ENCODE measurements around the gene SLCO6A1. TPM values are rescaled to one million over a fixed set of nuclear protein-coding genes. Genes with fewer than 3 reads are reported as not detected.

Gene SLCO6A1
- polyA plus RNA-seq, 4 donors: not detected

DNA sequence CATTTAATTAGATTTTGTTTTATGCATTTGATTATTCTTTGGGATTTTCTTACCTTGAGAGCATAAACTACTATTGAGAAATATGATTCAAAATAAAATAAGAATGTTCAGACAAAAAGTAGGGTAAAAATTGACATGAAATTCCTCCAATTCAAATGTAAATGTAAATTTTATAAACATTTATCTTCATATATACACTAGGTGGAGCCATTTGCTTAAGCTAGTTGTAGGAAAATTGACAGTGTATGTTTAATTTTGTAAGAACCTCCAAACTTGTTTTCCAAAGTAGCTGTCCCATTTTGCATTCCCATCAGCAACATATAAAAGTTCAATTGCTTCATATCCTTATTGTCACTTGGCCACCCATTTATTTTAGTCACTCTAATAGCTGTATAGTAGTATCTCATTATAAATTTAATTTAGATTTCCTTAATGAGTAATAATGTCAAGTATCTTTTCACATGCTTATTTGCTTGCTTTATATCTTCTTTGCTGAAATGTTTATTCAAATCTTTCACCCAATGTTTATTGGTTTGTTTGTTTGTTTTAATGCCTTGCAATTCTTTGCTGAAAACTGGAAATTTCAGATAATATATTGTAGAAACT, 37.6 kb upstream of the SLCO6A1 start:
- H3K4me1 ChIP-seq (ENCODE audit: control insufficient read depth in 3 of 3, insufficient read depth in 2 of 3, low read depth in 1 of 3, low read length in 2 of 3): no peaks in the 10 kb centered on the region
- no peaks in the 10 kb centered on the region for H3K27me3 ChIP-seq (ENCODE audit: control insufficient read depth in 3 of 3, insufficient read depth in 3 of 3, low read length in 3 of 3)
- H3K4me3 ChIP-seq (ENCODE audit: low read depth in 1 of 3, low read length in 3 of 3): no peak overlapping the region
- no peaks in the 10 kb centered on the region for H3K36me3 ChIP-seq (ENCODE audit: control insufficient read depth in 3 of 3, insufficient read depth in 2 of 3, low read depth in 1 of 3, low read length in 3 of 3)
- FAIRE-seq (no peak), DNase-seq (no peak)
- peaks cover 0 to 2% of the 10 kb centered on the region in 2 donors for H3K9me3 ChIP-seq (ENCODE audit: control insufficient read depth in 2 of 2, insufficient read depth in 1 of 2, low read depth in 1 of 2, low read length in 1 of 2)
- no peak overlapping the region for H3K27ac ChIP-seq (ENCODE audit: low read depth in 1 of 3, low read length in 2 of 3)

DNA sequence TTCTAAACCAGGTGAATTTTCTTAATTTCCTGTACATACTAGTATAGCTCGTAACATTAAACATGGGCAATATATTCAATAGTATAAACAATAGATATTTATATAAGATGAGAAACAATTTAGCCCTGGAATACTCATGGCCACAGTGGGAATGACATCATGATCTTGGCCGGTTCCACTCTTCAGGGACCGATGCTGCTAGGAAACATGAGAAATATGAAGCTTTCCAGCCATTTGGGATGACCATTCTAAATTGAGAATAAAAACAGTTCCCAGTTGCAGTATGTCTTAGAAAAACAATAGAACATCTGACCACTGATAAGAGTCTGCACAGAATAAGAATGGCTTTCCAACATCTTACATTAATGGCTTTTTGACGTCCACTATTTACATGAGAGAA, 33.3 kb upstream of the SLCO6A1 start:
- WGBS, 3 donors: 65 to 88% (median 77%) methylated on average over 4 of the region's 4 CpGs
- Histone ChIP-seq H3K36me3 (ENCODE audit: control insufficient read depth in 3 of 3, insufficient read depth in 2 of 3, low read depth in 1 of 3, low read length in 3 of 3) (no peaks in the 10 kb centered on the region), H3K4me1 (ENCODE audit: control insufficient read depth in 3 of 3, insufficient read depth in 2 of 3, low read depth in 1 of 3, low read length in 2 of 3) (no peaks in the 10 kb centered on the region), H3K27me3 (ENCODE audit: control insufficient read depth in 3 of 3, insufficient read depth in 3 of 3, low read length in 3 of 3) (no peaks in the 10 kb centered on the region), H3K27ac (ENCODE audit: low read depth in 1 of 3, low read length in 2 of 3) (no peak overlapping the region), H3K9me3 (ENCODE audit: control insufficient read depth in 2 of 2, insufficient read depth in 1 of 2, low read depth in 1 of 2, low read length in 1 of 2) (no peaks in the 10 kb centered on the region), H3K4me3 (ENCODE audit: low read depth in 1 of 3, low read length in 3 of 3) (no peak overlapping the region)
- DNase-seq (no peak), FAIRE-seq (no peak)

DNA sequence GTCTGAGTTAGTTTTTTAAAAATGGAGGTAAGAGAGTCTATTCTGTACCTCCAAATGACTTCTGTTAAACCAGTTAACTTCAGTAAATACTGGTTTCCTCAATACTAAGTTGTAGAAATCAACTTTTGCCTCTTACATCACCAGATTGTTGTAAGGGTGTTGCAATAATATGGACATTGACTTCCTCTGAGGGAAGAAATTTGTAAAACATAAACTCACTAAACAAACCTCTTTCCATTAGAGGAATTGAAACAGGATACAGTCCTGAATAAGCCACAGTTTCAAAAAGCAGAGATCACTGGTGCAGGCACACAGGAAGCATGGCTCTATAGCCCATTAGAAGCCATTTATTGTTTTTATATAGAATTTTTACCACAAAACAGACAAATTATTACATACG, 32.7 kb upstream of the SLCO6A1 start:
- Histone ChIP-seq H3K27ac (ENCODE audit: low read depth in 1 of 3, low read length in 2 of 3) (no peak overlapping the region), H3K27me3 (ENCODE audit: control insufficient read depth in 3 of 3, insufficient read depth in 3 of 3, low read length in 3 of 3) (no peaks in the 10 kb centered on the region), H3K4me3 (ENCODE audit: low read depth in 1 of 3, low read length in 3 of 3) (no peak overlapping the region), H3K36me3 (ENCODE audit: control insufficient read depth in 3 of 3, insufficient read depth in 2 of 3, low read depth in 1 of 3, low read length in 3 of 3) (no peaks in the 10 kb centered on the region), H3K4me1 (ENCODE audit: control insufficient read depth in 3 of 3, insufficient read depth in 2 of 3, low read depth in 1 of 3, low read length in 2 of 3) (no peaks in the 10 kb centered on the region), H3K9me3 (ENCODE audit: control insufficient read depth in 2 of 2, insufficient read depth in 1 of 2, low read depth in 1 of 2, low read length in 1 of 2) (no peaks in the 10 kb centered on the region)
- FAIRE-seq (no peak), DNase-seq (peak in 1 of 2 donors; percentile 14)
- 81 to 91% (median 88%) methylated on average over 1 of the region's 1 CpG for WGBS, 3 donors

DNA sequence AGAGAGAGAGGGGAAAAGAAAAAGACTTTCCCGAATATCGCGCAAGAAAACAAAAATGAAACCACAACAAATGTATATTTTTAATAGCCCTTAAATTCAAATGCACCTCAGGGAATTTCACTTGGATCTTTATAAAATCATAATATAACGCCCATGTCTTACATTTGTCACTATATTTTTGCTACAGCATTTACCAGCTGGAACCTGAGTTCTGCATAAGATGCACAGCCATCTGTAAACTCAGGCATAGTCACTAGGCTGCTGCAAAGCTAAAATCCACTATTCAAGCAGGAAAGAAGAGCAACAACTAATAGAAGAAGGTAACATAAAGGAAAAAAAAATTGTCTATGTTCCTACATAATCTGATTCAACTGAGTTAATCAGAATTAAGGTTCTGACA, 30.6 kb upstream of the SLCO6A1 start:
- no peaks in the 10 kb centered on the region for H3K9me3 ChIP-seq (ENCODE audit: control insufficient read depth in 2 of 2, insufficient read depth in 1 of 2, low read depth in 1 of 2, low read length in 1 of 2)
- no peak overlapping the region for H3K4me3 ChIP-seq (ENCODE audit: low read depth in 1 of 3, low read length in 3 of 3)
- no peak for DNase-seq
- H3K27me3 ChIP-seq (ENCODE audit: control insufficient read depth in 3 of 3, insufficient read depth in 3 of 3, low read length in 3 of 3): no peaks in the 10 kb centered on the region
- no peaks in the 10 kb centered on the region for H3K36me3 ChIP-seq (ENCODE audit: control insufficient read depth in 3 of 3, insufficient read depth in 2 of 3, low read depth in 1 of 3, low read length in 3 of 3)
- no peak for FAIRE-seq
- no peak overlapping the region for H3K27ac ChIP-seq (ENCODE audit: low read depth in 1 of 3, low read length in 2 of 3)
- WGBS, 3 donors: 72 to 80% (median 74%) methylated on average over 4 of the region's 4 CpGs
- no peaks in the 10 kb centered on the region for H3K4me1 ChIP-seq (ENCODE audit: control insufficient read depth in 3 of 3, insufficient read depth in 2 of 3, low read depth in 1 of 3, low read length in 2 of 3)

DNA sequence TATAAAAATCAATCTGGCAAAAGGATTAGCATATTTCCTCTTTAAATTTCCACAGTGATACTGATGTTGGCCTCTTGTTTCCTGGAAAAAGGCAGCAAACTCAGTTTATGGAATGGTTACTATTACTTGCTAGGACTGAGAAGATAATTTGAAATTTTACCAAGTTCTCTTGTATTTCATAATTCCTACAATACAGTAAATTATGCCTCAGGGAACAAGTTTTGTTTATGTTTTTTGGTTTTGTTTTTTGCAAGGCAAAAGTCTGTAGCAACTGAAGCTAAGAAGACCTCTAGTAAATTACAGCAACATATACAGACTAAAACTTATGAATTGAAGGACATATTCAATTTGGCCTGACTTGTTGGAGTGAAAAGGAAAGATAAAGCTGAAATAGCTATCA, 30.2 kb upstream of the SLCO6A1 start:
- DNase-seq: no peak

DNA sequence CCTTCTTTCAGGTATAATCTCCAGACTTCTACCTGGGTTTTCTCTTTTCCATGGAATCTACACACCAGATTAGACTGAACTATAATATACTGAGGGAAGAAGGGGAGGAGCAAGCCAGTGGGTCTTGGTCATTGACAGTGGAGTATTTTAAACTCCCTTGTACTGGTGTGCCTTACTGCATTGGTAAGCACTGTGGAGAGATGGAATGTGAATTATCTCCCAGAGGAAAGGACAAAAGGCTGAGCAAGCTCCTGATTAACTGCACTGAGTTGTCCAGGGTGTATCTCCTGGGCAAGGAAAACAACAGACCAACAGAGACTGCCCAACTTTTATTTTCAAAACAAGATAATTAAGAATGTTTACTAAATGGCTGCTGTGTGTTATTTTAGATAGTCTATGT, 29.8 kb upstream of the SLCO6A1 start:
- FAIRE-seq: no peak
- DNase-seq: no peak
- H3K4me1 ChIP-seq (ENCODE audit: control insufficient read depth in 3 of 3, insufficient read depth in 2 of 3, low read depth in 1 of 3, low read length in 2 of 3): no peaks in the 10 kb centered on the region

More for the DNA sequence above, 30.2 kb upstream of the SLCO6A1 start:
- FAIRE-seq: no peak
- Histone ChIP-seq H3K27ac (ENCODE audit: low read depth in 1 of 3, low read length in 2 of 3) (no peak overlapping the region), H3K36me3 (ENCODE audit: control insufficient read depth in 3 of 3, insufficient read depth in 2 of 3, low read depth in 1 of 3, low read length in 3 of 3) (no peaks in the 10 kb centered on the region), H3K27me3 (ENCODE audit: control insufficient read depth in 3 of 3, insufficient read depth in 3 of 3, low read length in 3 of 3) (no peaks in the 10 kb centered on the region), H3K4me3 (ENCODE audit: low read depth in 1 of 3, low read length in 3 of 3) (no peak overlapping the region), H3K9me3 (ENCODE audit: control insufficient read depth in 2 of 2, insufficient read depth in 1 of 2, low read depth in 1 of 2, low read length in 1 of 2) (no peaks in the 10 kb centered on the region), H3K4me1 (ENCODE audit: control insufficient read depth in 3 of 3, insufficient read depth in 2 of 3, low read depth in 1 of 3, low read length in 2 of 3) (no peaks in the 10 kb centered on the region)

DNA sequence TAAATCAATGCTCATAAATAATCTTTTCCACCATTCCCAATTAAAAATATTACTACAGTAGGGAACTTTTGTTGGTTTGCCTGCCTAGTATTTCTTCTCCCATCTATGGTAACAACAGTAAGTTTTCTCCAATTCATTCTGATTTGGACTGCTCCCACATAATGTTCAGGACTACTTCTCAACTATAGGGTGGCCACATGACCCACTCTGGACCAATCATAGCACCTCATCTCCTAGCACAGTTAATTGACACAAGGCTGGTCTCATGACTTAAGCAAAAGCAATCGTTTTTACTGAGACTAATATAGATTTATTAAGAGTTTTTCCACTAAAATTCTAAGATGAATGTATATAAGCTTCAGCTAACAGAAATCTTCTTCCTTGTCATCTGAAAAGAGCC, 28.7 kb upstream of the SLCO6A1 start:
- no peak for FAIRE-seq

More for the DNA sequence above, 29.8 kb upstream of the SLCO6A1 start:
- H3K4me3 ChIP-seq (ENCODE audit: low read depth in 1 of 3, low read length in 3 of 3): no peak overlapping the region
- H3K27ac ChIP-seq (ENCODE audit: low read depth in 1 of 3, low read length in 2 of 3): no peak overlapping the region
- no peaks in the 10 kb centered on the region for H3K27me3 ChIP-seq (ENCODE audit: control insufficient read depth in 3 of 3, insufficient read depth in 3 of 3, low read length in 3 of 3)
- no peaks in the 10 kb centered on the region for H3K9me3 ChIP-seq (ENCODE audit: control insufficient read depth in 2 of 2, insufficient read depth in 1 of 2, low read depth in 1 of 2, low read length in 1 of 2)
- no peaks in the 10 kb centered on the region for H3K36me3 ChIP-seq (ENCODE audit: control insufficient read depth in 3 of 3, insufficient read depth in 2 of 3, low read depth in 1 of 3, low read length in 3 of 3)

DNA sequence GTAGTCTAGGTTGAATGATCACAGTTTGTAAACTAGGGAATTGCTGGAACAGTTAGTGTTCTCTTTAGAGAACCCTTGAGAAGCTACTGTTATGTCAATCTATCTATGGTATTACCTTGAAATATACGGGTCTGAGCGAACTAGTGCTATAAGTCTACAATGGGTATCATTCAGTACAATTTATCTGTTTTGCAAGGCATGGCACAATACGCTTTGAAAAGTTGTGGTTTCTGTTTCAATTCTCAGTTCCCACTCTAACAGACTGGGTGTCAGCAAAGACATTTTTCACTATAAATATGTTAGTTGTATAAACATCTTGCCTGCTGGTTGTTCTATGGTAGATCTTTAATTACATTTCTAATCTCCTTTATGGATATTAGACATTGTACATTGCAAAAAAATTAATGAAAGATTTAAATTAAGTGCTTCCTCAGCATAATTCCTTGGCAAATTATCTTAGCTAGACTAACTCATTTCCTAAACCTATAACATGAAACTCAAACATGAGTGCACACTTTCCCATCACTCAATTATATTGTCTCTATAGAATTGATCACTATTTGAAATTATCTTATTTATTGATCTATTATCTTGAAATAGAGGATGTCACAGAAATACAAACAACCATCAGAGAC, 24.9 kb upstream of the SLCO6A1 start:
- FAIRE-seq: no peak
- H3K36me3 ChIP-seq (ENCODE audit: control insufficient read depth in 3 of 3, insufficient read depth in 2 of 3, low read depth in 1 of 3, low read length in 3 of 3): no peaks in the 10 kb centered on the region
- no peaks in the 10 kb centered on the region for H3K27me3 ChIP-seq (ENCODE audit: control insufficient read depth in 3 of 3, insufficient read depth in 3 of 3, low read length in 3 of 3)
- WGBS, 3 donors: 56 to 66% (median 65%) methylated on average over 3 of the region's 3 CpGs
- no peaks in the 10 kb centered on the region for H3K4me1 ChIP-seq (ENCODE audit: control insufficient read depth in 3 of 3, insufficient read depth in 2 of 3, low read depth in 1 of 3, low read length in 2 of 3)
- no peak for DNase-seq
- H3K27ac ChIP-seq (ENCODE audit: low read depth in 1 of 3, low read length in 2 of 3): no peak overlapping the region
- H3K4me3 ChIP-seq (ENCODE audit: low read depth in 1 of 3, low read length in 3 of 3): no peak overlapping the region
- H3K9me3 ChIP-seq (ENCODE audit: control insufficient read depth in 2 of 2, insufficient read depth in 1 of 2, low read depth in 1 of 2, low read length in 1 of 2): no peaks in the 10 kb centered on the region

More for the DNA sequence above, 28.7 kb upstream of the SLCO6A1 start:
- Histone ChIP-seq H3K36me3 (ENCODE audit: control insufficient read depth in 3 of 3, insufficient read depth in 2 of 3, low read depth in 1 of 3, low read length in 3 of 3) (no peaks in the 10 kb centered on the region), H3K9me3 (ENCODE audit: control insufficient read depth in 2 of 2, insufficient read depth in 1 of 2, low read depth in 1 of 2, low read length in 1 of 2) (no peaks in the 10 kb centered on the region), H3K27me3 (ENCODE audit: control insufficient read depth in 3 of 3, insufficient read depth in 3 of 3, low read length in 3 of 3) (no peaks in the 10 kb centered on the region), H3K4me3 (ENCODE audit: low read depth in 1 of 3, low read length in 3 of 3) (no peak overlapping the region), H3K4me1 (ENCODE audit: control insufficient read depth in 3 of 3, insufficient read depth in 2 of 3, low read depth in 1 of 3, low read length in 2 of 3) (no peaks in the 10 kb centered on the region), H3K27ac (ENCODE audit: low read depth in 1 of 3, low read length in 2 of 3) (no peak overlapping the region)
- DNase-seq: no peak
- WGBS, 3 donors: 33 to 48% (median 40%) methylated on average over 1 of the region's 1 CpG

DNA sequence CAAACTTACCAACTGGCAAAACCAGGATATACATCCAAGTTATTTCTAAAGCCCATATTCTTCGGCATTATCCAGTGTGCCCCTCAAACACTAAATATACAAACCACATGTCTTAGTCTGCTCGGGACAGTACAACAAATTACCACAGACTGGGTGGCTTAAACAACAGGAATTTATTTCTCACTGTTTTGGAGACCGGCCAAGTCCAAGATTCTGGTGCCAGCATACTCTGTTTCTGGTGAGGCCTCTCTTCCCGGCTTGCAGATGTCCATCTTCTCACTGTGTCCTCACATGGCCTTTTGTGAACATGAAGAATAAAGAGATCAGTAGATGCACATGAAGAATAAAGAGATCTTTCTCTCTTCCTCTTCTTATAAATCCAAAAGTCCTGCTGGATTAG, 12.9 kb upstream of the SLCO6A1 start:
- FAIRE-seq: no peak
- no peaks in the 10 kb centered on the region for H3K9me3 ChIP-seq (ENCODE audit: control insufficient read depth in 2 of 2, insufficient read depth in 1 of 2, low read depth in 1 of 2, low read length in 1 of 2)

More for the DNA sequence above, 12.9 kb upstream of the SLCO6A1 start:
- Histone ChIP-seq H3K27me3 (ENCODE audit: control insufficient read depth in 3 of 3, insufficient read depth in 3 of 3, low read length in 3 of 3) (peaks cover 0 to 2% (median 0%) of the 10 kb centered on the region in 3 donors), H3K36me3 (ENCODE audit: control insufficient read depth in 3 of 3, insufficient read depth in 2 of 3, low read depth in 1 of 3, low read length in 3 of 3) (no peaks in the 10 kb centered on the region), H3K4me3 (ENCODE audit: low read depth in 1 of 3, low read length in 3 of 3) (no peak overlapping the region), H3K4me1 (ENCODE audit: control insufficient read depth in 3 of 3, insufficient read depth in 2 of 3, low read depth in 1 of 3, low read length in 2 of 3) (no peaks in the 10 kb centered on the region), H3K27ac (ENCODE audit: low read depth in 1 of 3, low read length in 2 of 3) (no peak overlapping the region)
- no peak for DNase-seq
- 45 to 55% (median 49%) methylated on average over 4 of the region's 4 CpGs for WGBS, 3 donors

All from small intestine (tissue), 7 donors.